Hematopoietic multipotent progenitor cell treated with erythropoietin and hydrocortisone succinate and interleukin-3 and kit ligand, for 17 days (in vitro differentiated cells): ENCODE measurements around the gene CRACDL.
"Not testable (repeated sequence)": the region's sequence is repeated elsewhere in the genome, so short reads cannot be mapped to it uniquely, and the experiment has no call there.

Source experiments
- DNase-seq: peaks from one replicate; pipeline ENCODE4 v3.0.0-alpha.2; 2015; ENCODE audit warnings: low spot score

CRACDL gene

GRCh38 chr2:98884658-98885057 is 51.4 kb downstream of the CRACDL start:
- DNase-seq = no peak

- no peak for DNase-seq
Measured at GRCh38 chr2:98883780-98884211, 52.2 kb downstream of the CRACDL start.

- no peak for DNase-seq
Measured at GRCh38 chr2:98882971-98883779, 52.9 kb downstream of the CRACDL start.

- no peak for DNase-seq
Measured at GRCh38 chr2:98882368-98882767, 53.7 kb downstream of the CRACDL start.

DNA sequence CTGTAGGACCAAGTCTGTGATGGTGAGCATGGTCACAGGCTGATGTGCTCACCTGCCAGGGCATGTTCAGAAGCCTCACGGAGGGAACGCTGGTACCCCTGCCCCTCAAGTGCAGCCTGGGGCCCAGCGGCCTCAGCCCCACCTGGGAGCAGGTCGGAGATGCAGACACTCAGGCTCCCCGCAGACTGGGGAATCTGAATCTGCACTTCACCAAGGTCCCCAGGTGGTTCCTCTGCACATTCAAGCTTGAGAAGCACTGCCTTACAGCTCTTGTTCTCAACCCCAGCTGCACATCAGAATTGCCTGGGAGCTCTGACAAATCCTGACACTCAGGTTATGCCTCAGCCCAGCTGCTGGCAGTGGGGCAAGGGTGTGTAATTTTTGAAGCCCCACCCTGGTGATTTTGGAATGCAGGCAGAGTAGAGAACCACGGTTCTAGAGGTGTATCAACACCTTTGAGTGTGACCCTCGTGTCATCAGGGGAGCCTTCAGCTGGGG is 54.8 kb downstream of the CRACDL start:
- DNase-seq = no peak

GRCh38 chr2:98880266-98881152 is 55.5 kb downstream of the CRACDL start:
- DNase-seq = no peak

GRCh38 chr2:98877658-98878057 is 58.4 kb downstream of the CRACDL start:
- not testable (repeated sequence) for DNase-seq

DNA sequence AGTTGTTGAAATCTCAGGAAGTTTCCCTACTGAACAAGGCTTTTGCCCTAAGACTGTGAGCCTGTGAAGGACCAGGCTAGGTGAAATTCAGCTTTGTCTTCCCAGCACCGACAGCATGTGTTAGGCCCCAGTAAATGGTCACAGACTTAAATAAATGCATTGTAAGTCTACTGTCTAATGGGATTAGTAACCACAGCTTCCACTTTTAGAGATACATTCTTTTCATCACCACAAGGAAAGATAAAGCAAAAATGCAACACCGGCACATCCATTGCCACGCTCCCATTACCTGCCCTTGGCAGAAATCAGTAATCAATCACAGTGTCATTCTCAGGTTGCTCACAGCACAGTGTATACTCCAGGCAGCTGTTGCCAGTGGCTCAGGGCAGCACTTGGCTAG is 59.3 kb downstream of the CRACDL start:
- DNase-seq = no peak

- DNase-seq = no peak
Measured at GRCh38 chr2:98875746-98876145, 60.3 kb downstream of the CRACDL start.

- DNase-seq = no peak
Measured at GRCh38 chr2:98875081-98875728, 60.8 kb downstream of the CRACDL start.

DNA sequence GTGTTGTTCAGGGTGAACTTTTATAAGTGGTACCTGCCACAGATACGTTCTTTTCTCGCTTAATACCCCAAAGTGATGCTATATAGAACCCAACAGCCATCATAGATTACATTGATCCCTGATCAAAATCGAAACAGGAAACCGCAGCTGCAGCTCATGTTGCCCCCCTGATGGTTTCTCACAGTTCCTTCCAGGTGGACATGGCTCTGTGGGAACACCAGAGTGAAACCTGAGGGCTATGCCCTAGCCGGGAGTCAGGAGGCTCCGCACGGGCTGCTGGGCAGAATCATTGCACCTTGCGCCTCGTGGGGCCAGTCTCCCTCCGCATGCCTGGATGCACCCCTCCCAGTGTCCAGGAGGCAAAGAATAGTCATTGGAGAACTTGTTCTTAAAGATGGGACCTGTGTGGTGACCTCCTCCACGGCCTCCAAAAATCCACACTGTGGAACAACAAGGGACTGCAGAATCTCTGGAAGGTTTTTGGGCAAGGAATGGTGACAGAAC is 61.8 kb downstream of the CRACDL start:
- no peak for DNase-seq

DNA sequence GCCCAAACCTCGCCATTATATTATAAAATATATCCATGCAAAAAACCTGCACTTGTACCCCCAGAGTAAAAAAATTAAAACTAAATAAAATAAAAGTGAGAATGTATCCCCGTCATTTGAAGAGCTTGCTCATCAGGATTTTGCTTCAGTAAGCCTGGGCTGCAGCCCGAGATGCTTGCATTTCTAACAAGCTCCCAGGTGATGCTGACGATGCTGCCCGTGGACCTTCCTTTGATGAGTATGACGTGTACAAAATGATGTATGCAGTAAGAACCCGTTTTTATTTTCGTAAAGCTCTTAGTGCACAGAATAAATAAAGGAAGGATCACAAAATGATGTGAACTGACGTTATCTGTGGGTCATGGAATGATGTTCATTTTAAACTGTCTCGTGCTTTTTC is 63.5 kb downstream of the CRACDL start:
- DNase-seq = no peak

DNA sequence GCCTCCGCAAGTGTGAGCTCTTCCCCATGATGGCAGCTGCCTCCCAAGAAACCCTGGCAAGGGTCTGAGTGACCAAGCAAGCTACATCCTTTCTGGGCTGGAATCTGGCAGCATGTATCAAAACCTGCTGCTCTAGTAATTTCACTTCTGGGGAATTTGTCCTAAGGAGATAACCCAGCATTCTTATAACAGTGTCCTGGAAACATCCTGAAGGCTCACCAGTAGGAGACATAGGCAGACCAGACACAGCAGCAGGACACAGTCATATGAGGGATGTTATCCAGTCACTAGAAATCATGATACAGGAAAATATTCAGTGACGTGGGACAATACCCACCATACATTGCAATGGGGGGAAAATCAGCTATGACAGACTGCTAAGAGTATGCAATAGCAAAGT is 64.5 kb downstream of the CRACDL start:
- DNase-seq = no peak

- DNase-seq = no peak
Measured at GRCh38 chr2:98870516-98871158, 65.4 kb downstream of the CRACDL start.

- DNase-seq = no peak
Measured at GRCh38 chr2:98869870-98870269, 66.2 kb downstream of the CRACDL start.

- DNase-seq = no peak
Measured at GRCh38 chr2:98869272-98869641, 66.8 kb downstream of the CRACDL start.

DNA sequence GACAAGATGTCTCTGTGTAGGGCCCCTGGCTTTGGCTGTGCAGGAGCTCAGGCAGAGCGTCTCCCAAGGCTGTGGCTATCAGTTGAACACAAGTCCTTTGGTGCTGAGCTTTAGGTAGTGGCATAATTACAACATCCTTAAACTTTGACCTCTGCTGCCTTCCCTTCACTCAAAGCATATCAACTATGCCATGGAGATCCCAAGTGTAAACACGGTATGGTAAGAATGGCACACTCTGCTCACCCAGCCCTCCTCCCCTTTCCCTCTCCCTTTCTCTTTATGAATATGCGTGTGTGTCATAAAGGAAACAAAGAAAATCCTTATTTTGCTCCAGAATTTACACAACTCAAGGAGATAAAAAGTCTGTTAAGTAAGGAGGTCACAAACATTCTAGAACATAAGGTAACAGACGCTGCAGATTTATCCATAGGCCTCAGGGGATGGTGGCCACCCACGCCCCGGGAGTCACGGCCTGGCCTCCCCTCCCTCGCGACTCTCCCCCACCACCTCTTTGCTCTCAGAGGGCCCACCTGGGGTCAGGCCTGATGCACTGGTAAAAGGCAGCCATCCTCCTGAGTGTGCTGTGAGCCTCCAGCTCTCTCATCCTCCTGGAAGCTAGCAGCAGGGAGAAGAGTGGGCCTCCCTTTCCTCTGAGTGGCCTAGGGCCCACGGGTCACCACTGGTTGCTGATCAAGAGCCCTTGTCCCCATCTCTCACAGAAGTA is 67.3 kb downstream of the CRACDL start:
- DNase-seq = no peak

- DNase-seq = no peak
Measured at GRCh38 chr2:98867539-98868309, 68.3 kb downstream of the CRACDL start.

DNA sequence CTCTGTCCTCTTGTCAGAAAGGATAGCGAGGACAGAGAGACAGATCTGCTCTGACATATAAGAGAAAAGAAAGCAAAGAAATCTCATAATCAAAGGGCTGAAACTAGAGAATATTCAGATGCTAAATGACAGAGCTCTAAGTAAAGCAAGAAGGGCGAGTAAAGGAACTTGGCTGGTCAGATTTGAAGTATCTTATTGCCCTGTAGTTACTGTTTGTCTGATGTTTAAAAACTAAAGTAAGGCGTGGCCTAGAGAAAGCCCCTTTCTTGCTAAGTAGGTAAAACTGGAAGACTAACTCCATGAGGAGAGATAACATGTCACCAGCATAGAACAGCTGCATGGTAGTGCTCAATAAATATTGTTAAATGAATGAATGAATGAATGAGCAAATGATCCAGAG is 70.0 kb downstream of the CRACDL start:
- DNase-seq = no peak

- no peak for DNase-seq
Measured at GRCh38 chr2:98861601-98862000, 74.4 kb downstream of the CRACDL start.
